HepG2 (cell line): ENCODE measurements around the gene SERTAD1. TPM values are rescaled to one million over a fixed set of nuclear protein-coding genes. Genes with fewer than 3 reads are reported as not detected.
A peak's percentile ranks its signal among the peaks of the same experiment; 100 is the strongest.

Source experiments
- CHD4 ChIP-seq: fragments of 200-600 bp; sonication (generic); IDR thresholded peaks from 2 replicates; pipeline ENCODE4 v1.7.0; 2017; ENCODE audit warnings: mild to moderate bottlenecking, low read length, borderline replicate concordance
- DMAP1 ChIP-seq: IDR thresholded peaks from 2 replicates; pipeline ENCODE4 v1.6.1; 2016
- HDAC1 ChIP-seq: sonication (generic); formaldehyde crosslinking; IDR thresholded peaks from 2 replicates; pipeline ENCODE4 v1.5.1; 2020; ENCODE audit warnings: mild to moderate bottlenecking, missing genetic modification reagents
- KAT8 ChIP-seq: IDR thresholded peaks from 2 replicates; pipeline ENCODE4 v1.6.1; 2016; ENCODE audit warnings: missing genetic modification reagents, missing compliant biosample characterization
- MEF2D ChIP-seq: sonication (generic); formaldehyde crosslinking; IDR thresholded peaks from 2 replicates; pipeline ENCODE4 v1.5.1; 2020; ENCODE audit warnings: mild to moderate bottlenecking, missing genetic modification reagents
- MTA1 ChIP-seq: sonication (generic); formaldehyde crosslinking; IDR thresholded peaks from 2 replicates; pipeline ENCODE4 v1.4.0; 2020; ENCODE audit warnings: missing genetic modification reagents, mild to moderate bottlenecking, borderline replicate concordance
- MYC ChIP-seq: sonication (generic); formaldehyde crosslinking; IDR thresholded peaks from 2 replicates; pipeline ENCODE4 v1.9.0; 2021; ENCODE audit warnings: missing genetic modification reagents, borderline replicate concordance
- RARG ChIP-seq: sonication (generic); formaldehyde crosslinking; IDR thresholded peaks from 2 replicates; pipeline ENCODE4 v1.4.0; 2020; ENCODE audit warnings: low read depth, mild to moderate bottlenecking, missing genetic modification reagents
- RBFOX2 ChIP-seq: fragments of 200-400 bp; formaldehyde crosslinking; IDR thresholded peaks from 2 replicates; pipeline ENCODE4 v1.6.1; 2017; ENCODE audit warnings: low read depth, mild to moderate bottlenecking, low read length
- RCOR2 ChIP-seq: IDR thresholded peaks from 2 replicates; pipeline ENCODE4 v1.6.1; 2016; ENCODE audit warnings: missing biosample characterization, missing genetic modification reagents
- SCMH1 ChIP-seq: sonication (generic); formaldehyde crosslinking; IDR thresholded peaks from 2 replicates; pipeline ENCODE4 v1.9.0; 2021; ENCODE audit warnings: missing genetic modification reagents, mild to moderate bottlenecking, borderline replicate concordance
- TAF1 ChIP-seq: sonication (generic); formaldehyde crosslinking; IDR thresholded peaks from 2 replicates; pipeline ENCODE4 v1.4.0; 2020; ENCODE audit warnings: missing genetic modification reagents
- XRCC5 ChIP-seq: fragments of 200-400 bp; formaldehyde crosslinking; optimal IDR thresholded peaks from 2 replicates; pipeline ENCODE3; 2017; ENCODE audit warnings: mild to moderate bottlenecking, low read length
- ZNF142 ChIP-seq: sonication (generic); formaldehyde crosslinking; IDR thresholded peaks from 2 replicates; pipeline ENCODE4 v1.4.0; 2020; ENCODE audit warnings: missing genetic modification reagents
- ZNF687 ChIP-seq: sonication (generic); formaldehyde crosslinking; IDR thresholded peaks from 2 replicates; pipeline ENCODE4 v1.5.1; 2020; ENCODE audit warnings: mild to moderate bottlenecking, missing genetic modification reagents, moderate library complexity
- ZNF691 ChIP-seq: sonication (generic); formaldehyde crosslinking; IDR thresholded peaks from 2 replicates; pipeline ENCODE4 v1.4.0; 2020; ENCODE audit warnings: missing genetic modification reagents, low read depth, mild to moderate bottlenecking, borderline replicate concordance
- ZSCAN21 ChIP-seq: sonication (generic); formaldehyde crosslinking; IDR thresholded peaks from 2 replicates; pipeline ENCODE4 v1.8.0; 2022; ENCODE audit warnings: mild to moderate bottlenecking, missing genetic modification reagents, moderate library complexity, borderline replicate concordance
- polyA plus RNA-seq, 8 experiments: library from polyadenylated mRNA; depleted of rRNA in 3 of 8; stranded (reverse) in 7 of 8; unstranded in 1 of 8; fragments of >200 nt; fragmentation: Illumina TruSeq in 4 of 8; extraction: Trizol in 4 of 8; gene quantifications; 2 replicates each; pipeline versions ENCODE4 v1.2.1 to v1.2.3, GENCODE V29; 2011 to 2016; ENCODE audit warnings: low read depth in 4 of 8, missing spikeins in 1 of 8, mixed read lengths in 1 of 8; ENCODE audit not compliant: insufficient read depth in 1 of 8
- total RNA-seq, 5 experiments: library from RNA; depleted of rRNA; stranded (reverse); fragments of >200 nt; fragmentation: Illumina TruSeq; extraction: Trizol; gene quantifications; 2 replicates each; pipeline ENCODE4 v1.2.3, GENCODE V29; 2016; ENCODE audit warnings: low read depth in 1 of 5

SERTAD1 gene
- total and polyA plus RNA-seq, 2 of the 13 experiments (the other 11 are each of a cell fraction or from before 2014, with no cell fraction given): 4.3 to 4.5 TPM

- 0 out of 2 replicates have a peak, but pooled peaks have one; percentile 38 for TF ChIP-seq ZNF142
- no peak for TF ChIP-seq XRCC5
- no peak for TF ChIP-seq RARG (CRISPR knock-in tag)
- no peak for TF ChIP-seq SCMH1 (CRISPR knock-in tag)
- no peak for TF ChIP-seq MTA1
- 0 out of 2 replicates have a peak, but pooled peaks have one; percentile 49 for TF ChIP-seq ZSCAN21 (CRISPR knock-in tag)
- TF ChIP-seq MYC (CRISPR knock-in tag): 0 out of 2 replicates have a peak, but pooled peaks have one; percentile 24
- TF ChIP-seq KAT8 (CRISPR knock-in tag): no peak
- TF ChIP-seq RCOR2 (CRISPR knock-in tag): peak; percentile 93
- no peak for TF ChIP-seq ZNF691 (CRISPR knock-in tag)
- peak; percentile 53; the same call in 1 of the 2 replicates for TF ChIP-seq DMAP1 (CRISPR knock-in tag)
- no peak for TF ChIP-seq MEF2D (CRISPR knock-in tag)
- peak; percentile 36 for TF ChIP-seq HDAC1 (CRISPR knock-in tag)
- peak; percentile 71; the same call in 1 of the 2 replicates for TF ChIP-seq ZNF687 (CRISPR knock-in tag)
- peak; percentile 31; the same call in 1 of the 2 replicates for TF ChIP-seq TAF1 (CRISPR knock-in tag)
- TF ChIP-seq RBFOX2: peak; percentile 58
- TF ChIP-seq CHD4: peak; percentile 98; the same call in 1 of the 2 replicates
These were observed 22.4 kb downstream of the SERTAD1 start (continued) for GRCh38 chr19:40403262-40403984.
